ENCODE measurements around the gene CATSPER4. TPM values are rescaled to one million over a fixed set of nuclear protein-coding genes. Genes with fewer than 3 reads are reported as not detected.
"Not testable (repeated sequence)": the region's sequence is repeated elsewhere in the genome, so short reads cannot be mapped to it uniquely, and the experiment has no call there.

CATSPER4 gene
- total and polyA plus RNA-seq, 2 of the 8 experiments (the other 6 are each of a cell fraction or from before 2014, with no cell fraction given) = 0.65 to 0.83 TPM

- H2BK12ac ChIP-seq (ENCODE audit: low read depth, low read length); H3K18ac ChIP-seq (ENCODE audit: extremely low read depth, low read length); H2BK5ac ChIP-seq (ENCODE audit: low read depth, low read length); H3K27ac ChIP-seq (ENCODE audit: low read depth, low read length); H3K23ac ChIP-seq (ENCODE audit: insufficient read length); H3K9ac ChIP-seq (replicated peaks in 1 of 4; ENCODE audit: extremely low read depth in 1 of 4, low read depth in 3 of 4, low read length in 3 of 4); H3K9me3 ChIP-seq (ENCODE audit: insufficient read depth in 2 of 2, low read depth in 1 of 2, low read length in 1 of 2); H3K4me2 ChIP-seq (ENCODE audit: insufficient read depth in 1 of 2, low read depth in 2 of 2, low read length in 2 of 2); H3K79me1 ChIP-seq (ENCODE audit: low read depth, low read length); FAIRE-seq; H3K56ac ChIP-seq (replicated peaks; ENCODE audit: insufficient read length, low read depth, low read length); H2BK120ac ChIP-seq (replicated peaks; ENCODE audit: low read depth, low read length); H4K91ac ChIP-seq (replicated peaks; ENCODE audit: insufficient read length, low read length); H3K4ac ChIP-seq (replicated peaks; ENCODE audit: insufficient read length, low read depth, low read length); H4K5ac ChIP-seq (ENCODE audit: insufficient read length, low read depth, low read length); H3K36me3 ChIP-seq (ENCODE audit: control insufficient read depth in 2 of 4, insufficient read depth in 4 of 4, low read length in 3 of 4); DNase-seq (ENCODE audit: low read depth in 1 of 2, low spot score in 2 of 2); H3K14ac ChIP-seq (ENCODE audit: insufficient read length); H3K4me1 ChIP-seq (replicated peaks in 1 of 4; ENCODE audit: control insufficient read depth in 3 of 4, insufficient read depth in 4 of 4, low read length in 3 of 4); H2AFZ ChIP-seq (ENCODE audit: low read length); H2BK20ac ChIP-seq (ENCODE audit: low read length); H3K4me3 ChIP-seq (ENCODE audit: extremely low read depth in 1 of 4, insufficient read depth in 2 of 4, low read depth in 3 of 4, low read length in 4 of 4); H3K23me2 ChIP-seq (ENCODE audit: low read depth, low read length); H4K20me1 ChIP-seq (replicated peaks in 1 of 2; ENCODE audit: control insufficient read depth in 1 of 2, insufficient read depth in 2 of 2, low read length in 2 of 2); H2AK5ac ChIP-seq (ENCODE audit: low read depth, low read length); POLR2A ChIA-PET (ENCODE audit: partially characterized antibody); H4K8ac ChIP-seq (ENCODE audit: extremely low read depth, insufficient read depth, low read length); H2BK15ac ChIP-seq (ENCODE audit: low read length); H3K27me3 ChIP-seq (replicated peaks in 1 of 4; ENCODE audit: control insufficient read depth in 3 of 4, extremely low read depth in 1 of 4, insufficient read depth in 3 of 4, low read length in 3 of 4): not testable (repeated sequence)
- WGBS, 2 experiments (ENCODE audit: extremely low coverage in 1 of 2, insufficient coverage in 1 of 2, insufficient read length in 1 of 2, insufficient replicate concordance in 2 of 2, low coverage in 1 of 2, low lambda C conversion rate in 2 of 2, missing lambda C conversion rate in 1 of 2) = 86% methylated on average over 2 of the region's 2 CpGs; no CpG with 5 or more reads in 1 of the 2 experiments
- CTCF ChIA-PET (ENCODE audit: partially characterized antibody) = interaction anchor here (0.6 to 6.5 kb wide), 5 partner anchors 41 to 1729 kb away, joined by 3 to 69 read pairs (median 4); partner anchors contain the start of gene CATSPER4
- peaks cover 0 to 11% of the 10 kb centered on the region in 2 experiments; a peak in 3 of 4 replicates for H3K79me2 ChIP-seq (ENCODE audit: control insufficient read depth in 1 of 2, insufficient read depth in 2 of 2, low read length in 2 of 2)
Observed at GRCh38 chr1:26230682-26231081, 40.3 kb downstream of the CATSPER4 start.

All from H1 (cell line).